SK-N-SH (cell line): ENCODE measurements around the gene DVL2. TPM values are rescaled to one million over a fixed set of nuclear protein-coding genes. Genes with fewer than 3 reads are reported as not detected.

Experiments used
- CTCF ChIA-PET: fragments of 300-600, 350-600 bp; formaldehyde crosslinking; extraction: SDS; loops from one replicate; lab custom pipeline; 2021; lab: Yijun Ruan, JAX
- POLR2A ChIA-PET: fragments of 350-600 bp; sonication (Branson Sonifier 250); formaldehyde crosslinking; extraction: SDS; loops from one replicate; lab custom pipeline; 2020; ENCODE audit warnings: antibody characterized with exemption, inconsistent platforms; lab: Yijun Ruan, JAX
- DNase-seq: peaks from one replicate; pipeline ENCODE4 v3.0.0; 2012
- H2AFZ ChIP-seq: fragments of 200-600 bp; sonication (generic); 2 replicates; pipeline ENCODE4 v1.8.1; 2016; ENCODE audit warnings: antibody characterized with exemption, mild to moderate bottlenecking, low read depth
- H3F3A ChIP-seq: fragments of 200-600 bp; sonication (generic); replicated peaks from 2 replicates; pipeline ENCODE3; 2016; ENCODE audit warnings: antibody characterized with exemption, mild to moderate bottlenecking; ENCODE audit not compliant: insufficient read depth
- H3K27ac ChIP-seq, 2 experiments: fragments of 200-500 bp in 1 of 2; fragments of 200-600 bp in 1 of 2; sonication (Bioruptor generic) in 1 of 2; sonication (generic), shearing (Covaris generic) in 1 of 2; 2 replicates each; pipeline versions ENCODE4 v1.5.1 to v1.6.1; 2014 to 2016; ENCODE audit warnings: low read depth in 2 of 2, inconsistent platforms in 1 of 2, low read length in 1 of 2, mild to moderate bottlenecking in 1 of 2, mixed read lengths in 1 of 2
- H3K27me3 ChIP-seq: fragments of 200-600 bp; sonication (generic), shearing (Covaris generic); 2 replicates; pipeline ENCODE4 v1.6.1; 2016; ENCODE audit warnings: mixed run types; ENCODE audit not compliant: insufficient read depth
- H3K36me3 ChIP-seq, 2 experiments: fragments of 200-500 bp in 1 of 2; fragments of 200-600 bp in 1 of 2; sonication (Bioruptor generic) in 1 of 2; sonication (generic) in 1 of 2; replicated peaks in 1 of 2; 2 replicates each; pipeline versions ENCODE3 to v1.5.1; 2014 to 2016; ENCODE audit warnings: low read length in 1 of 2, mild to moderate bottlenecking in 1 of 2; ENCODE audit not compliant: insufficient read depth in 2 of 2, control insufficient read depth in 1 of 2
- H3K4me1 ChIP-seq, 2 experiments: fragments of 200-500 bp in 1 of 2; fragments of 200-600 bp in 1 of 2; sonication (Bioruptor generic) in 1 of 2; sonication (generic), shearing (Covaris generic) in 1 of 2; 2 replicates each; pipeline versions ENCODE4 v1.5.1 to v1.6.1; 2014 to 2016; ENCODE audit warnings: low read depth in 1 of 2, low read length in 1 of 2, mixed run types in 1 of 2; ENCODE audit not compliant: insufficient read depth in 2 of 2, control insufficient read depth in 1 of 2
- H3K4me2 ChIP-seq: fragments of 200-600 bp; sonication (generic), shearing (Covaris generic); 2 replicates; pipeline ENCODE4 v1.6.1; 2017; ENCODE audit warnings: mixed run types
- H3K4me3 ChIP-seq, 2 experiments: fragments of 200-500 bp in 1 of 2; fragments of 200-600 bp in 1 of 2; sonication (Bioruptor generic) in 1 of 2; sonication (generic), shearing (Covaris generic) in 1 of 2; 2 replicates each; pipeline versions ENCODE4 v1.5.1 to v1.8.1; 2014 to 2016; ENCODE audit warnings: low read depth in 2 of 2, inconsistent platforms in 1 of 2, low read length in 1 of 2, mild to moderate bottlenecking in 1 of 2, mixed read lengths in 1 of 2, moderate library complexity in 1 of 2
- H3K79me2 ChIP-seq: fragments of 200-600 bp; sonication (generic); 2 replicates; pipeline ENCODE4 v1.8.1; 2017; ENCODE audit warnings: mild to moderate bottlenecking; ENCODE audit not compliant: insufficient read depth
- H3K9ac ChIP-seq: fragments of 200-600 bp; sonication (generic); 2 replicates; pipeline ENCODE4 v1.6.1; 2017; ENCODE audit warnings: mixed run types
- H3K9me2 ChIP-seq: fragments of 200-600 bp; sonication (generic); 2 replicates; pipeline ENCODE4 v1.6.1; 2017; ENCODE audit warnings: mixed run types
- H3K9me3 ChIP-seq: fragments of 200-600 bp; sonication (generic); 2 replicates; pipeline ENCODE4 v1.6.1; 2017; ENCODE audit warnings: mixed run types, mild to moderate bottlenecking, moderate library complexity
- H4K20me1 ChIP-seq: fragments of 200-600 bp; sonication (generic); 2 replicates; pipeline ENCODE4 v1.6.1; 2017; ENCODE audit warnings: mild to moderate bottlenecking, mixed run types; ENCODE audit not compliant: insufficient read depth
- CHD2 ChIP-seq: fragments of 150-350 bp; IDR thresholded peaks from 2 replicates; pipeline ENCODE4 v1.6.1; 2018; ENCODE audit warnings: low read length; ENCODE audit not compliant: partially characterized antibody
- CTCF ChIP-seq: fragments of 200-600 bp; sonication (generic); IDR thresholded peaks from 2 replicates; pipeline ENCODE4 v1.6.1; 2017; ENCODE audit warnings: antibody characterized with exemption, mild to moderate bottlenecking, moderate library complexity
- ELF1 ChIP-seq: IDR thresholded peaks from 2 replicates; pipeline ENCODE4 v1.4.0; 2012
- EP300 ChIP-seq, 2 experiments: IDR thresholded peaks; 2 replicates each; pipeline versions ENCODE4 v1.4.0 to v1.6.1; 2012; ENCODE audit warnings: borderline replicate concordance in 1 of 2, low read depth in 1 of 2, low read length in 1 of 2
- EZH2phosphoT487 ChIP-seq: fragments of 200-600 bp; sonication (generic); IDR thresholded peaks from 2 replicates; pipeline ENCODE4 v1.6.1; 2017; ENCODE audit warnings: low read depth, mixed run types, mild to moderate bottlenecking, antibody characterized with exemption, moderate library complexity, borderline replicate concordance
- FOSL2 ChIP-seq: IDR thresholded peaks from 2 replicates; pipeline ENCODE4 v1.4.0; 2012; ENCODE audit warnings: low read depth, mild to moderate bottlenecking, moderate library complexity, borderline replicate concordance
- FOXJ3 ChIP-seq: sonication (generic); formaldehyde crosslinking; IDR thresholded peaks from 2 replicates; pipeline ENCODE4 v1.5.1; 2020; ENCODE audit warnings: mild to moderate bottlenecking, missing genetic modification reagents
- GABPA ChIP-seq: IDR thresholded peaks from 2 replicates; pipeline ENCODE4 v1.4.0; 2012; ENCODE audit warnings: low read depth, mild to moderate bottlenecking
- IRF3 ChIP-seq: fragments of 150-350 bp; IDR thresholded peaks from 2 replicates; pipeline ENCODE4 v1.6.1; 2016; ENCODE audit warnings: mild to moderate bottlenecking, low read depth, low read length
- JUND ChIP-seq: IDR thresholded peaks from 2 replicates; pipeline ENCODE4 v1.4.0; 2012
- MEF2A ChIP-seq: IDR thresholded peaks from 2 replicates; pipeline ENCODE4 v1.4.0; 2012; ENCODE audit warnings: low read depth, borderline replicate concordance
- MXI1 ChIP-seq: IDR thresholded peaks from 2 replicates; pipeline ENCODE4 v1.6.1; 2012; ENCODE audit warnings: mild to moderate bottlenecking, low read depth, low read length, improper control_type of control experiment
- NFIC ChIP-seq: IDR thresholded peaks from 2 replicates; pipeline ENCODE4 v1.4.0; 2012; ENCODE audit warnings: borderline replicate concordance
- NRF1 ChIP-seq: IDR thresholded peaks from 2 replicates; pipeline ENCODE4 v1.6.1; 2012; ENCODE audit warnings: low read depth, mild to moderate bottlenecking, low read length
- PBX3 ChIP-seq: IDR thresholded peaks from 2 replicates; pipeline ENCODE4; 2012
- POLR2AphosphoS5 ChIP-seq: IDR thresholded peaks from 2 replicates; pipeline ENCODE4 v1.6.1; 2012; ENCODE audit warnings: low read depth, low read length
- RXRA ChIP-seq: IDR thresholded peaks from 2 replicates; pipeline ENCODE4 v1.4.0; 2012; ENCODE audit warnings: low read depth, mild to moderate bottlenecking, borderline replicate concordance
- SIN3A ChIP-seq: IDR thresholded peaks from 2 replicates; pipeline ENCODE4 v1.6.1; 2012; ENCODE audit warnings: low read depth, mild to moderate bottlenecking, low read length, moderate library complexity, borderline replicate concordance
- TCF12 ChIP-seq: IDR thresholded peaks from 2 replicates; pipeline ENCODE4 v1.4.0; 2012
- ZBTB33 ChIP-seq: IDR thresholded peaks from 2 replicates; pipeline ENCODE4 v1.4.0; 2012; ENCODE audit warnings: low read depth, borderline replicate concordance
- WGBS: methylation state at CpG from one replicate; pipeline ENCODE4 v1.1.6; 2017; ENCODE audit warnings: low lambda C conversion rate; 5-methylcytosine and 5-hydroxymethylcytosine counted together
- polyA plus RNA-seq, 3 experiments: library from polyadenylated mRNA; depleted of rRNA; stranded (reverse); fragments of >200 nt; gene quantifications; 2 replicates each; pipeline ENCODE4 v1.2.3, GENCODE V29; 2012
- TF ChIP-seq, protein P1 (sequence below): IDR thresholded peaks from 2 replicates; pipeline ENCODE4 v1.4.0; 2012; ENCODE audit warnings: low read depth

The DVL2 gene
- polyA plus RNA-seq, 1 of the 3 experiments (the other 2 are of a cell fraction) = 8.3 TPM

DNA sequence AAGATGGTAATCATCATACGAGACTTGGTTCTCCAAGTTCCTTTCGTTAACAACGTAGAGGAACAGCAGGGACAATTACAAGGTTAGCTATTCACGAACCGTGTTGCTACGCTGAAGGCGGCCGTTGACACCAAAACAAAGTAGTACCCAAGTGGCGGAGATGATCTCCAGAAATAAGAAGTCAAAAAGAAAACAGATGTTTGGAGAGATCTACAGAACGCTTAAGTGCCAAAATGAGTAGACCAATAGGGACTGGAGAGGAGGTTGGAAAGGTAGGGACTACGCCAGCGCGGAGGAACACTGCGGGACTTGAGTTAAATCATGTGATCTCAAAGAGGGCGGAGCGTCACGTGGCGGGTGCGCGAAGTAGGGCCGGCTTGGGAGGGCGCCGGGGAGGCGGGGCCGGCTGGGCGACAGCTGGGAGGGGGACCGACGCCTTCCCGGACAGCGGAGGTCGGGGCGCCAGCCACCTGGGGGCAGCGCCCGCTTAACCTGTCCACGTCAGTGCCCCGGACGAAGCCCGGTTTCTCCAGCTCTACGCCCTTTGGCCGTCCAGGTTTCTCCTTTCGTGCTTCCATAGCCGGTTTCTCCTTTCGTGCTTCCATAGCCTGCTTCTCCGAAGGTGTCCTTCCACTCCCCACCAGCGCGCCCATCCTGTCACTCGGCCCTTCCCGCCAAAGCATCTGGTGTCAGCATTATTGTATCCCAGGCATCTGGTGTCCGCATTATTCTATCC is 8.6 kb upstream of the DVL2 start (continued):
- TF ChIP-seq EZH2phosphoT487 (no peak), FOXJ3 (CRISPR knock-in tag) (no peak), FOSL2 (peak; percentile 4; the same call in 1 of the 2 replicates), MEF2A (no peak), POLR2AphosphoS5 (peak; percentile 79; the same call in 1 of the 2 replicates), ZBTB33 (peak; percentile 78), TCF12 (0 out of 2 replicates have a peak, but pooled peaks have one; percentile 6), MXI1 (peak; percentile 78; the same call in 1 of the 2 replicates), NFIC (no peak; the same call in 1 of the 2 replicates)
- TF ChIP-seq, protein P1, sequence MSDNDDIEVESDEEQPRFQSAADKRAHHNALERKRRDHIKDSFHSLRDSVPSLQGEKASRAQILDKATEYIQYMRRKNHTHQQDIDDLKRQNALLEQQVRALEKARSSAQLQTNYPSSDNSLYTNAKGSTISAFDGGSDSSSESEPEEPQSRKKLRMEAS = peak; percentile 89
- TF ChIP-seq, all 33 proteins: peak for 19

DNA sequence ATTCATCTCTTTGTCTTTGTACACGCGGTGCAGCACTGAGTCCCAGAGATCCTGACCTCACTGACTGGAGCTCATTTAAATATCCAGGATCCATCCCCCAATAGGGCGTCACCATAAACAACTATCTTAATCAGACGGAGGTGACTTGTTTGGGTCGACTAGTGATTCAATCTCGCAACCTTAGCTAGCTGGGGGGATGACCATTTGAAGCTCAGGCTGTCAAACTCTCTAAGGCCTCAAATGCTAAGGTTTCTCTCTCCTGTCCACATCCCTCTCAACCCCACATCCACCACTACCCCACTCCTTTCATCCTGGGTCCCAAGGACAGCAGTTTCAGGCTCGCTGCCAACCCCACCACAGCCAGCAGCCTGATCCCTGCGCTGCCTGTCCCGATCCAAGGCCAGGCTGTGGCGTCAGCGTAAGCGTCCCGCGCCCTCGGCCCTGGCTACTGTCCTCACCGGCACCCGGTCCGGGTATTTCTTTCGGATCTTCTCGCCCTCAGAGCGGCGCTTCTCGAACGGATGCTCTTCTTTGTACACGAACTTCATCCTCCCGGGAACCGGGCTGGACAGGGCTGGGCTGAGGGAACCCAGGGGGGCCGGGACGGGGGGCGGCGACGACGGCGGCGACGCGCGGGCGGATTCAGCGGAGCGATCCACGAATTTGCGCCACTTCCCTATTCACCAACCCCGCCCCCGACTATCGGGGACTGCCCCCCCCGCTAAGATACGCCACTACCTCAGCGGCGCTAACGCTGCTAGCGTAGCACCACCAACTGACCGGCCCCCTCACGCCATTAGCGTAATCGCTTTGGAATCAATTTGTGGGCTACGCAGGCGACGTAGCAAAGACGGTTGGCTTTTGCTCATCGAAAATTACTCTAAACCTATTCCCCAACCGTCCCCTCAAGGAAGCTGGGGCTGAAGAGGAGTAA is 7.7 kb upstream of the DVL2 start, which contains the start of gene GABARAP:
Gene GABARAP (minus strand): TSS at position 667 of the 934 bp plus-strand sequence. CDS start 119 bp downstream, at position 548.
- Histone ChIP-seq H3K4me2 (peak within 1 kb of the TSS; percentile 79), H3K79me2 (peaks cover 57% of the 10 kb centered on the region), H3K9me3 (no peaks in the 10 kb centered on the region), H3K4me3 (peak within 1 kb of the TSS; percentile 80 to 98), H4K20me1 (peaks cover 5% of the 10 kb centered on the region; the same call in 1 of the 2 replicates), H3F3A (peaks cover 47% of the 10 kb centered on the region), H3K27ac (peak within 1 kb of the TSS; percentile 88 to 99), H3K27me3 (no peaks in the 10 kb centered on the region), H3K9ac (peak within 1 kb of the TSS; percentile 97), H3K36me3 (peaks cover 34 to 46% of the 10 kb centered on the region in 2 experiments), H3K9me2 (no peaks in the 10 kb centered on the region), H3K4me1 (peaks cover 16 to 24% of the 10 kb centered on the region in 2 experiments), H2AFZ (peak within 1 kb of the TSS; percentile 54)
- peak; percentile 86 for DNase-seq
- ChIA-PET POLR2A (interaction anchor here (0.6 to 1.8 kb wide), 7 partner anchors 8 to 342 kb away, joined by 3 to 7 read pairs (median 5); partner anchors contain the start of genes ACADVL, CTDNEP1, DLG4 and DVL2), CTCF (interaction anchor here (0.6 to 5.6 kb wide), 11 partner anchors 9 to 319 kb away, joined by 3 to 35 read pairs (median 5); partner anchors contain the start of genes ACADVL, CTDNEP1, DLG4 and ELP5)
- under 1% methylated on average over 43 of the region's 62 CpGs for WGBS
- TF ChIP-seq IRF3 = no peak
- peak; percentile 94 for TF ChIP-seq CHD2
- TF ChIP-seq NFIC = peak; percentile 52
- TF ChIP-seq ELF1 = peak; percentile 94
- peak; percentile 78 for TF ChIP-seq PBX3
- TF ChIP-seq JUND = no peak
- TF ChIP-seq CTCF = no peak
- TF ChIP-seq NRF1 = no peak
- peak; percentile 68 for TF ChIP-seq SIN3A
- 0 out of 2 replicates have a peak, but pooled peaks have one; percentile 47 for TF ChIP-seq MXI1
- TF ChIP-seq EP300 (IDR thresholded peaks at IDR 0.05; ENCODE audit: borderline replicate concordance in 1 of 2, low read depth in 1 of 2, low read length in 1 of 2) = no peak; a peak in 1 of 4 replicates
- TF ChIP-seq RXRA = no peak
- TF ChIP-seq GABPA = peak; percentile 49; the same call in 1 of the 2 replicates
- no peak for TF ChIP-seq FOXJ3 (CRISPR knock-in tag)
